ENCODE results near the gene GSK3A.

GSK3A gene

GRCh38 chr19:42267644-42268141, 25.3 kb upstream of the GSK3A start (continued):
- TF ChIP-seq ZSCAN18 (tag by site-specific recombination; IDR thresholded peaks at IDR 0.05): 0 out of 2 replicates have a peak, but pooled peaks have one; percentile 7
- TF ChIP-seq ZNF214 (tag by site-specific recombination; IDR thresholded peaks at IDR 0.05; ENCODE audit: borderline replicate concordance): no peak
- TF ChIP-seq ZNF37A (tag by site-specific recombination; IDR thresholded peaks at IDR 0.05): no peak
- no peak for TF ChIP-seq TRIM28 (IDR thresholded peaks at IDR 0.05; ENCODE audit: borderline replicate concordance, low read length)
- no peak for TF ChIP-seq ZNF544 (tag by site-specific recombination; IDR thresholded peaks at IDR 0.05)
- no peak for TF ChIP-seq ZNF148 (tag by site-specific recombination; IDR thresholded peaks at IDR 0.05; ENCODE audit: borderline replicate concordance)
- TF ChIP-seq ZNF560 (tag by site-specific recombination; IDR thresholded peaks at IDR 0.05; ENCODE audit: borderline replicate concordance): no peak
- TF ChIP-seq ZNF580 (tag by site-specific recombination; IDR thresholded peaks at IDR 0.05): no peak
- no peak for TF ChIP-seq ZNF530 (tag by site-specific recombination; IDR thresholded peaks at IDR 0.05; ENCODE audit: low read depth)
- no peak for TF ChIP-seq ZNF488 (tag by site-specific recombination; IDR thresholded peaks at IDR 0.05)
- no peak for TF ChIP-seq ZNF341 (tag by site-specific recombination; IDR thresholded peaks at IDR 0.05; ENCODE audit: low read depth)
- no peak for TF ChIP-seq HIC1 (tag by site-specific recombination; IDR thresholded peaks at IDR 0.05)
- no peak for TF ChIP-seq ZNF449 (tag by site-specific recombination; IDR thresholded peaks at IDR 0.05)
- TF ChIP-seq SP3 (tag by site-specific recombination; IDR thresholded peaks at IDR 0.05): no peak
- TF ChIP-seq ZNF157 (tag by site-specific recombination; IDR thresholded peaks at IDR 0.05): no peak
- no peak for TF ChIP-seq ZNF146 (tag by site-specific recombination; IDR thresholded peaks at IDR 0.05)
- no peak for TF ChIP-seq KLF10 (tag by site-specific recombination; IDR thresholded peaks at IDR 0.05)
- no peak for TF ChIP-seq ZNF266 (tag by site-specific recombination; IDR thresholded peaks at IDR 0.05; ENCODE audit: low read depth)
- no peak for TF ChIP-seq SCRT1 (tag by site-specific recombination; IDR thresholded peaks at IDR 0.05; ENCODE audit: borderline replicate concordance)
- peak; percentile 64 for TF ChIP-seq ZBTB20 (tag by site-specific recombination; IDR thresholded peaks at IDR 0.05)
- peak; percentile 18; the same call in 1 of the 2 replicates for TF ChIP-seq KLF9 (tag by site-specific recombination; IDR thresholded peaks at IDR 0.05; ENCODE audit: low read depth)
- no peak for TF ChIP-seq ZBTB1 (tag by site-specific recombination; IDR thresholded peaks at IDR 0.05)
- no peak for TF ChIP-seq ZNF221 (tag by site-specific recombination; IDR thresholded peaks at IDR 0.05; ENCODE audit: borderline replicate concordance)
- TF ChIP-seq, protein P1, sequence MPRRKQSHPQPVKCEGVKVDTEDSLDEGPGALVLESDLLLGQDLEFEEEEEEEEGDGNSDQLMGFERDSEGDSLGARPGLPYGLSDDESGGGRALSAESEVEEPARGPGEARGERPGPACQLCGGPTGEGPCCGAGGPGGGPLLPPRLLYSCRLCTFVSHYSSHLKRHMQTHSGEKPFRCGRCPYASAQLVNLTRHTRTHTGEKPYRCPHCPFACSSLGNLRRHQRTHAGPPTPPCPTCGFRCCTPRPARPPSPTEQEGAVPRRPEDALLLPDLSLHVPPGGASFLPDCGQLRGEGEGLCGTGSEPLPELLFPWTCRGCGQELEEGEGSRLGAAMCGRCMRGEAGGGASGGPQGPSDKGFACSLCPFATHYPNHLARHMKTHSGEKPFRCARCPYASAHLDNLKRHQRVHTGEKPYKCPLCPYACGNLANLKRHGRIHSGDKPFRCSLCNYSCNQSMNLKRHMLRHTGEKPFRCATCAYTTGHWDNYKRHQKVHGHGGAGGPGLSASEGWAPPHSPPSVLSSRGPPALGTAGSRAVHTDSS (tag by site-specific recombination; IDR thresholded peaks at IDR 0.05): no peak
- no peak for TF ChIP-seq MYNN (tag by site-specific recombination; IDR thresholded peaks at IDR 0.05; ENCODE audit: borderline replicate concordance)
- TF ChIP-seq, protein P2, sequence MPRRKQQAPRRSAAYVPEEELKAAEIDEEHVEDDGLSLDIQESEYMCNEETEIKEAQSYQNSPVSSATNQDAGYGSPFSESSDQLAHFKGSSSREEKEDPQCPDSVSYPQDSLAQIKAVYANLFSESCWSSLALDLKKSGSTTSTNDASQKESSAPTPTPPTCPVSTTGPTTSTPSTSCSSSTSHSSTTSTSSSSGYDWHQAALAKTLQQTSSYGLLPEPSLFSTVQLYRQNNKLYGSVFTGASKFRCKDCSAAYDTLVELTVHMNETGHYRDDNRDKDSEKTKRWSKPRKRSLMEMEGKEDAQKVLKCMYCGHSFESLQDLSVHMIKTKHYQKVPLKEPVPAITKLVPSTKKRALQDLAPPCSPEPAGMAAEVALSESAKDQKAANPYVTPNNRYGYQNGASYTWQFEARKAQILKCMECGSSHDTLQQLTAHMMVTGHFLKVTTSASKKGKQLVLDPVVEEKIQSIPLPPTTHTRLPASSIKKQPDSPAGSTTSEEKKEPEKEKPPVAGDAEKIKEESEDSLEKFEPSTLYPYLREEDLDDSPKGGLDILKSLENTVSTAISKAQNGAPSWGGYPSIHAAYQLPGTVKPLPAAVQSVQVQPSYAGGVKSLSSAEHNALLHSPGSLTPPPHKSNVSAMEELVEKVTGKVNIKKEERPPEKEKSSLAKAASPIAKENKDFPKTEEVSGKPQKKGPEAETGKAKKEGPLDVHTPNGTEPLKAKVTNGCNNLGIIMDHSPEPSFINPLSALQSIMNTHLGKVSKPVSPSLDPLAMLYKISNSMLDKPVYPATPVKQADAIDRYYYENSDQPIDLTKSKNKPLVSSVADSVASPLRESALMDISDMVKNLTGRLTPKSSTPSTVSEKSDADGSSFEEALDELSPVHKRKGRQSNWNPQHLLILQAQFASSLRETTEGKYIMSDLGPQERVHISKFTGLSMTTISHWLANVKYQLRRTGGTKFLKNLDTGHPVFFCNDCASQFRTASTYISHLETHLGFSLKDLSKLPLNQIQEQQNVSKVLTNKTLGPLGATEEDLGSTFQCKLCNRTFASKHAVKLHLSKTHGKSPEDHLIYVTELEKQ (tag by site-specific recombination; IDR thresholded peaks at IDR 0.05; ENCODE audit: borderline replicate concordance): no peak
